Stimulated activated CD4-positive, alpha-beta T cell treated with anti-CD3 and anti-CD28 coated beads, Interleukin-1b, Interleukin-23, amount 100 ng/mL, for 24 hours (primary cell): ENCODE results near the gene ARL6IP1.
A peak's percentile ranks its signal among the peaks of the same experiment; 100 is the strongest.

Experiments
- DNase-seq, 4 experiments: peaks; one replicate each; pipeline ENCODE4 v3.0.0-alpha.2; 2020; ENCODE audit warnings: low read depth in 4 of 4, low spot score in 1 of 4

ARL6IP1 gene

DNA sequence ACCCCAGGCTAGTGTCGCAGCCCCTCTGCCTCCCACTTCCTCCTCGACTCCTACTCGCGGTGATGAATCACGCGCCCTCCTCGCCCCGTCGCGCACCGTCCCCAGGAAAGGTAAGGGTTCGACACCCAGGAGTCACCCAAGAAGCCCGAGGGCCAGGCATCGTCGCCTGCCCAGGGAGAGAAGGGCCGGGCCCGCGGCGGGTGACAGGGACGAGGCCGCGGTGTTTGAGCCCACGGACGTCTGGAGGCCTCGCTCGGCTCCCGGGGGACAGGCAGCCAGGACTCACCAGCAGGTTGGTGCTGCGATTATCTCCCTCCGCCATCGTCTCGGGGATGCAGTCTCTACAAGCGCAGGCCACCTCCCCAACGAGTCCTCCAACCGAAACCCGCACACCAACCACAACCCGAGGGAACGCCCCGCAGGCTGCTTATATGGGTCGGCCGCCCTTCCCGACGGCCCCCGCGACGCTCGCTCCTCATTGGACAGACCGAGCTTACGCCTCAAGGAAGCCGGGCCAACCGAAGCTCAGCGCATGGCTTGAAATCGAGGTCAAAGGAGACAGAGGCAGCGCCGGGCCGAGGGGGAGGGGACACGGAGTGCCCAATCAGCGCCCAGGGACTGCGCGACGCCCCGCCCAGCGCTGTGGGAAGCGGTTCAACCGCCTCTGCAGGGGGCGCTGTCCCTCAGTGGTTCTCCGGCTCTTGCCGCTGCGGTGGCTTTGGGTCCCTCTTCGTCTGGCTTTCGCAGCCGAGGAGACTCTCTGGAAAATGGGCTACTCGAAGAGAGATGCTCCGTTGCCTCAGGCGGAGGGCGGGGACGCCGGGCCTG lies at the start of gene ARL6IP1:
ARL6IP1 (minus strand) TSS at position 405 of the 828 bp plus-strand sequence; CDS start at position 322, 83 bp downstream.
- DNase-seq = peak; percentile 94 to 98 (median 96)

DNA sequence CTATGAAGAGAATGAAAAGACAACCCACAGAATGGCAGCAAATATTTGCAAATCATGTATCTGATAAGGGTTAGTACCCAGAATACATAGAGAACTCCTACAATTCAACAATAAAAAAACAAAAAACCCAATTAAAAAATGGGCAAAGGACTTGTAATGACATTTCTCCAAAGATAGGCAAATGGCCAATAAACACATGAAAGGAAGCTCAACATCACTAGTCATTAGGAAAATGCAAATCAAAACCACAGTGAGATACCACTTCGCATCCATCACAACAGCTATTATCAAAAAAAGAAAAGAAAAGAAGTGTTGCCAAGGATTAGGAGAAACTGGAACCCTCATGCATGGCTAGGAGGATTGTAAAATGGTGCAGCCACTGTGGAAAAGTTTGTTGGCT lies 45.1 kb upstream of the ARL6IP1 start:
- DNase-seq = no peak

DNA sequence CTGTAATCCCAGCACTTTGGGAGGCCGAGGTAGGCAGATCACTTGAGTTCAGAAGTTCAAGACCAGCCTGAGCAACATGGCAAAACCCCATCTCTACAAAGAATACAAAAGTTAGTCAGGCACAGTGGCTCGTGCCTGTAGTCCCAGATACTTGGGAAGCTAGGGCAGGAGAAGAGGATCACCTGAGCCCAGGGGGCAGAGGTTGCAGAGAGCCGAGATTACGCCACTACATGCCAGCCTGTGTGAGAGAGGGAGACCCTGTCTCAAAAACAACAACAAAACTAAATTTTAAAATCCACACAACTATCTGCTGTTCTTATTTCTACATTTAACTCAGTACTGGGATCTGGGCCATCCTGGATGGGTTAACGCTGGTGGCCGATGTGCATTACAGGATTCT lies 41.2 kb upstream of the ARL6IP1 start:
- DNase-seq = no peak

DNA sequence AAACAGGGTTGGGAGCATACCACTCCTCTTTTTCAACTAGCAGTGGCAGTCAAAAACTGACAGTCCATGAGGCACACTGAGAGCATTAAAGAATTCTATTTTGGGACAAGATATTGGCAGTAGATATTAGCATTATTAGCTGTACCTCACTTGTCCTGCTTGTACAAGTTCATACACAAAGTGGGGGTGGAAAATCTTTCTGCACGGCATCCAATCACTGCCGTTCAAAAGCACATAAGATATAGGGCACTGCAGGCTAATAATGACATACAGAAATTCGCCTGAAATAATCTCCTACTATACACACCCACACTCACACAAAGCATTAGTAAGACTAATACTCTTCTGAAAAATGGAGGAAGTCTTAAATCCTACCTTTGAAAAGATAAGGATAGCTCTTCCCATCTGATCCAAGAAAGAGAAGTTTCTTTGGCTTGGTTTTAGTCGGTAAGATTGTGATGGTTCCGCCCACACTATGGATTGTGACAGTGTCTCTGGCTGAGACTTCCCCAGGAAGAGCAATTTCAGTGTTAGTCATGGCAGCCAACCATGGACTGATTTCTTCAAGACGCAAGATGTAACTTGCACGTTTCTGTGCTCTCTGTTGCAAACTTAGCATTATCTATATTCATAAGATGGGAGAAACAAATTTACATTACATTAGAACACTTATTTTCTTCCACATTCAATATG lies 40.6 kb upstream of the ARL6IP1 start:
- DNase-seq = no peak

DNA sequence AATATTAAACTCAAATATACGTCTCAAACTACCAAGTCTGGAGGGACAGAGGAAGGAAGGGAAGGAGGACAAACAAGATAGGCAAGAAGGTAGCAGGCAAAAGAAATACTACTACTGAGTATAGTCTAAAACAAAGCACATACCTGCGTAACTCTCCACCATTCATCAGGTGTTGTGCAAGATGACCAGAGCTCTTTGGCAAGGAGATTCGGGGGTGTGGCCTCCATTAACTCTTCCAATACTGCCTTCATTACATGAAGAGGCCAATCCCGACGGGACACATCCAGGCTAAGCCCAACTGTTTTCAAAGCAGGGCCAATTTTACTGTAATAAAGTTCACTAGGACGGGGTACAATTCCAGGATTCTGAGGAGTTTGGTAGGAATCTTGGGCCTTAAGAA lies 38.2 kb upstream of the ARL6IP1 start:
- no peak for DNase-seq

DNA sequence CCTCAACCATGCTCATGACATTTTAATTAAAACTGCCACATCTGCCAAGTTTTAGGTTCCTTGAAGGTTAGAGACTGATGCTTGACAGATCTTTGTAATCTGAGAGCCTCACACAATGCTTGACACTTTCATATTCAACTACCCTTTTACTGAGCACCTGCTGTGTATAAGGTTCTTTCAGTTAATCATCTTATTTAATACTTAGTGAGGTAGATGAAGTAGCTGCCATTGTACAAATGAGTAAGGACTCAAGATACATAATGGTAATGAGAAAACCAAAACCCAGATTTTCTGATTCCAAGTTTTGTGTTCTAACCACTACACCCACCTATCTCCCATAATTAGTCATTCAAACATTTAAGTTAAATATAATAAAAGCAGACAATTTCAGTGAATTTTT lies 35.4 kb upstream of the ARL6IP1 start:
- DNase-seq = no peak

DNA sequence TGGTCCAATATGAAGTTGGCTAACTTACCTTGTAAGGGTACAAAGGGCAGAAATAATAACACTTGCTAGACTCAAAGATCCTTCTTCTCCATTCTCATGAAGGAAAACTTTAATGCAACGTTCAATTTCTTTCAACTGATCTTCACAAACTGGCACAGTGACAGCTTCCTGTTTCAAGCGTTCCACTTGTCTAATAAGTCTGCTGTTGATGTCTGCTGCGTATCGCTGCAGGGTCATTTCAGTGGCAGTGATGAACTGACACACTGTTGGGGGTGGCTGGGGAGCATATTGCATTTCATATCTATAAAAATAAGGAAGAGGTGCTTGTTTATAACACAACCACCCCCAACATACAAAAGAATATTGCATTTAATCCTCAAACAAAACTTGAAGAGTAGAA lies 33.5 kb upstream of the ARL6IP1 start:
- no peak for DNase-seq

DNA sequence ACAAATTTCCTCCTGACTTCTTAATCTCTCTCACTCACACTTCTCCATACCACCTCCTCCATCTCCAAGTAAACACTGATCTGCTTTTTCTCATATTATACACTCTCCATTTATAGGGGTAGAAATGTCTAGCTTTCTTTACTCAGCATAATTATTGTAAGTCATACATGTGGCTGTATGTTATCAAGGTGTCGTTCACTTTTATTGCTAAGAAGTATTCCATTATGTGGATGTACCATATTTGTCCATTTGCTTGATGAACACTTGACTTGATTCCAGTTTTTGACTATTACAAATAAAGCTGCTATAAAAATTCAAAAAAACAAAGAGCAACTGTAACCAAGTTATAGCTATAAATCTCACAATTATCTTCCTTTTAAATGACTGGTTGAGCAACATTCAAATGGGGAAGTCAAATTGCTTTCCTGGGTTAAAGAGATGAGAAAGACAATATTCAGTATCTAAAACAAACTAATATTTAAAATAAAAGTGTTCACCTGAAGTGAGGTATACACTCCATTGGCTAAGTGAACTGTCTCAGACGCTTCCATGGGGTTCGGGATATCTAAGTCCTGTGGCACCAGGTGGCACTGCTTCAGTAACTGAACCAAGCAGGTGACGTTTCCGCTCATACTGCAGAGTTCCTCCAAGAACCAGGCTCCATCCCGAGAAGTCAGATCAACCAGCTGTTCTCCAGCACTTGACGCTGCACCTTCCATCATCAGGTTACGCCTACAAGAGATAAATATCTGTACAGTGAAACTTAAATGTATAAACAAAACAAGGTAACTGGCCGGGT lies 32.6 kb upstream of the ARL6IP1 start:
- no peak for DNase-seq

DNA sequence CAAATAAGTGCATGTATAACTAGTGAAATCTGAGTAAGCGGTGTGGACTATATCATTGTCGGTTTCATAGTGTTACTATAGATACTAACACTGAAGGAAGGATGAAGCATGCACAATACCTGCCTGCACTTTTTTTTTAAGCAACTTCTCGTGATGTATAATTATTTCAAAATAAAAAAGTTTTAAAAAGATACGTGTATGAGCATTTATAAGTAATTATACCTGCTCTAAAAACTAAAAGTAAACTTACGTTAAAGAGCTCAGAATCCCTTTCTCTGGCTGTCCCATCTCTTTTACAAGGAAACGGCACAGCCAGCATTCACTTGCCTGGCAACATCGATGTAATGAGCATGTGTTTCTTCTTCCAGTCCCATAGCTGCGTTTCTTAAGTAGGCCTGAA lies 31.3 kb upstream of the ARL6IP1 start:
- no peak for DNase-seq

DNA sequence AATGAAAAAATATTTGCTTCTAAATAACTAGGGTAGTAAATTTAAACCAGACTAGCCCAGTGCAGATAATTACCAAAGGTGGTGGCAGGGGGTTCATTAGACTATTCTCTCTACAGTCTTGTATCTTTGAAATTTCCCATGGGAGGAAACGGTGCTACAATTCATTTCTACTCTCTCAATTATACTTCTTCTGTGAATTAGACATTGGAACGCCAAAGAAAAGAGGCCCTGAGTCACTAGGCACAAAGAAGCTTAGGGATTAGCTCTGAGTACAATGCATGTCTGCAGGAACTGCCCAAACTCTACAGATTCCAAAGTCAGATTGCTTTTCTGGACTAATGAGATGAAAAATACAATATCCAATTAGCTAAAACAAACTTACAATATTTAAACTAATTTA lies 30.7 kb upstream of the ARL6IP1 start:
- DNase-seq = no peak

DNA sequence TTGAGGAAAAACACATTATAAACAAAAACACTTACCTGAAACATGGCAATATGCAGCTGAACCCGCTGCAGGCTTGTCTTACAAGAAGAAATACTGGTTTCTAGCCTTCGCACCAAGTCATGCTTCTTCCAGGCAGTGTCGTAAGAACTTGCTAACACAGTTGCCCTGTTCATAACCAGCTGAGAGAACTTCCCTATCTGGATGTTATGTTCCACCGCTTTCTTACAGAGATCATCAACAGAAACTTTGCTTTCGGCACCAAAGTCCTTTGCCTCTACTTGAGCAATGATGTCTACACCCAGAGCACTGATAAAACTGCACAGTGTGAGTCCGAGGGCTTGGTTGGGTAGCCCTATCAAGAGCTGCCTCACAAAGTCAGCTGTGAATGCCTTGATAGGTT lies 27.9 kb upstream of the ARL6IP1 start:
- DNase-seq = no peak

DNA sequence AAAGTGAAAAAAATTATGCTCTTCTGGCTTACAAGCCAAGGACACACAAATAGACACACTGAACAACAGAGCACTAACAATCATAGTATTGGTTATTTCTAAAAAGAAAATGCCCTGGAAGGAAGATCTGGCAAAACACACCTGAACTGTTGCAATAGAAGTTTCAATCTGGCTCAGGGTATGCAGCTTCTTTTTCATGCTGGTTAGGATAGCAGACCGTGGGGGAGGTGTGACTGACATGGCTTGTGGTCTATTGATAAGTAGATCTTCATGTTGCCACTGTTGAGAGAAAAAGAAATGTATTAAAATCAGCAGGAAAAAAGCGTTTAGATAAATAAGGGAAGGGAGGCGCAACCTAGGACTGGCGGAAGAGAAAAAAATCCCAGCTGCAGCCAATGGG lies 26.5 kb upstream of the ARL6IP1 start:
- DNase-seq = no peak

DNA sequence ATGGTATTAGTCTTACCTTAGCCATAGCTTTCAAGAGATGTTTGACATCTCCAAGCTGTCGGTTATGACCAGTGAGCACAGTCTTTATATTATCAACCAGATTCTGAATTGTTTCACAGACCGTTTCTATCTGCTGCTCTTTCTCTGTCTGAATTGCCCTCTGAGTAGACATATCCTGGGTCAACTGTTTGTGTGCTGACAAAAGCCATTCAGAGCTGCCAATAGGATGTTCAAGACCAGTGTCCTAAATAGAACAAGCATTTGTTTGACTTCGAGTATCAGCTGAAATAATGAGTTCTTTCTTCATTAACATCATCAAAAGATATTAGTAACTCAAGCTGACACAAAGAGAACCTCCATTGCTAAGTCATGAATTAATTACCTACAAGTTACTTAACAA lies 14.9 kb upstream of the ARL6IP1 start:
- no peak for DNase-seq

DNA sequence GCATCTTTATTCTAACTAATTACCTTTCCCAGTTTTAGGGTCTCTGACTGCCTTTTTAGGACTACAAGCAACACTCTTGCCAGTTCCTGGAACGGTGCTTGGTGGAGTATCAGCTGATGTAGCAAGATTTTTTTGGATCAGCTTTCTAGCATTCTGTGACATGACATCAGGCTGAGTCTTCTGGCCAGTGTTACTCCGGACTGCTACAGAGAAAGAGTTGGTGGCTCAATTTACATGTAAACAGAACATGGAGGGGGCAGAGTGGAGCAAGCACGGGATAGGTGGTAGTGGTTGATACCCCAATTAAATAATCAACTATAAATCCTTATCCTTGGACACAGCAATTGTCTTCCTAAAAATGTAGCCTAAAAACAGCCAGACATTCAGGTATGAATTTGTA lies 10.6 kb upstream of the ARL6IP1 start:
- no peak for DNase-seq

DNA sequence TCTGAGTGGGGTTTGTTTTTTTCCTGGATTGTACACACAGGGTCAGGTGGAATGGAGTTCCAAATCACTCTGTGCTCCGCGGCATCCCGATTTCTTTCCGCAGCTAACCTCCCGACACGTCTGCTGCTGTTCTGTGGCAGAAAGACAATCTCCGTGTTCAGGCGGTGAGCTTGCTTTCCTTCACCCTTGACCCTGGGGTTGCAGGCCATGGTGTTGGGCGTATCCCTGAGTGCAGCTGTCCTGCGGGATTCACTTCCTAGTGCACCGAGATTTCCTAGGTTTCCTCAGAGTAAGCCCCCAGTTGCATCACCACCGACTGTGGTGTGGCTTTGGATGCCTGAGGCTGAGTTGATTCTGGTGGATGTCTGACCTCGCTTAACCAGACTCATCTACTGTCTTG lies 7.8 kb upstream of the ARL6IP1 start:
- DNase-seq = no peak

DNA sequence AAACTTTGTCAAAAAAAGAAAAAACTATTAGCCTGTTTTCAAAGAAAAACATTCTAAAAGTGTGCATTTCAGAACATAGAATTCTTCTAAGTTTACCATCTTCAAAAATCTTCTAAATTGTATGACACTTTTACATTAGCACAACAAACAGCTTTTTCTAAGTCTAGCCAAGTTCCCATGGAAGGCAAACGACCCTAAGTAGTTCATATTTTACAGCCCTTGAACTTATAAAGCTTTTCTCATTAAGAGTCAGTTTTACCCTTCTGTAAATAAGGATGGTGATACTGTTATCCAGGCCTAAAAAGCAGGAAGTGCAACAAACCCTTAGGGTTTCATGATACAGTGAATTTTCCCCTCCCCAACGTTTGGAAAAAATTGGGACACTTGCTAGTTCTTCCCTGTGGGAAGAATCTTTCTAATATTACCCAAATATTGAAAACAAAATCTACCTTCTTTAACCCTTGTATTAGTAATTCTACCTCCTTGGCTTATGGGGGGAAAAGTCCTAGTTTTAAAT lies 4.0 kb upstream of the ARL6IP1 start:
- DNase-seq = no peak

DNA sequence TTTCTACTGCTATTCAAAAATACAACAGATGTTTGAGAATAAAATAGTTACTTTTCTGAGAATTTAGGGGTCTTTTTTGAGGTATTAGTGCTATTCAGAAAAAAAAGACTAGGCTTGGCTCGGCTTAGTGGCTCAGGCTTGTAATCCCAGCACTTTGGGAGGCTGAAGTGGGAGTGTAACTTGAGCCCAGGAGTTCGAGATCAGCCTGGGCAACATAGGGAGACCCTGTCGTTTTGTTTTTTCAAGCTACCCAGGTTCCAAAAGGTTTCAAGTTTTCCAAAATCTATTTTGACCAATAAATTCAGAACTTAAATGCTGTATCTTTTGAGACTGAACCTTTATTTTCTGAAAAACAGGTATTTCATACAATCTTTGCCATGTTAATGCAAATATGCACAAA lies 3.2 kb upstream of the ARL6IP1 start:
- DNase-seq = no peak

DNA sequence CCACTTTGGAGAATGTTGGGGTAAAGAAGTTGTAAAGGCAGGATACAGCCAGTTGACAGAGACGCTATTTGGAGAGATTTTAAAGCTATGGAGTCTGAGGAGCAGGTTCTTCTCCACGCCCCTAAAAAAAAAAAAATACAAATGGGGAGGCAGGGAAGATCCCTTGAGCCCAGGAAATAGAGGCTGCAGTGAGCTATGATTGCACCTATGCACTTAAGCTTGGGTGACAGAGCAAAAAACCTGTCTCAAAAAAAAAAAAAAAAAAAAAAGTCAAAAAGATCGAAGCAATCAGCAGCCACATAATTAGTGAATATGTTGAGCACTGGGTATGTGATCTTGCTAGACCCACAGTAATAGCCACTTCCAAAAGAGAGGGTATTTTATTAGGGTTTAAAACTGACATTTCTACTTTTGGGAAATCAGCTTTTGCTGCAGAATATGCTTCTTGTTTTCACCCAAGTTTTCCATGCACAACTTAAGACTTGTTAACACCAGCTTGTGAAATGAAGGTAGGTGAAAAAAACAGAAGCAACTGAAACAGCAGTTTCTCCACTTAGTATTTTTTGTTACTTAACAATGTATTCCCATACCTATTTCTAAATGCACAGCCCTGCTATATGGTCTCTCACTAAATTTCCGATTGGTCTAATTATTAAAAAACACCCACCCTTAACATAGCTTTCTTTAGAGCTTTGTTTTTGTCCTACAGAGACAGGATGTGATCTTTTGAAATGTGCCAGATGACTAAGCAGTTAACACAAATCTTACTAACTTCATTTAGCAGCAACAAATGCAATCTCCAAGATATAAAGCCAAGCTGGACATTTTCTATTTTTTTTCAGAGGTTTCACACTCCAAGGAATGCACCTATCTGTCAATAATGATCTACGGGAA lies 2.5 kb upstream of the ARL6IP1 start:
- no peak for DNase-seq

DNA sequence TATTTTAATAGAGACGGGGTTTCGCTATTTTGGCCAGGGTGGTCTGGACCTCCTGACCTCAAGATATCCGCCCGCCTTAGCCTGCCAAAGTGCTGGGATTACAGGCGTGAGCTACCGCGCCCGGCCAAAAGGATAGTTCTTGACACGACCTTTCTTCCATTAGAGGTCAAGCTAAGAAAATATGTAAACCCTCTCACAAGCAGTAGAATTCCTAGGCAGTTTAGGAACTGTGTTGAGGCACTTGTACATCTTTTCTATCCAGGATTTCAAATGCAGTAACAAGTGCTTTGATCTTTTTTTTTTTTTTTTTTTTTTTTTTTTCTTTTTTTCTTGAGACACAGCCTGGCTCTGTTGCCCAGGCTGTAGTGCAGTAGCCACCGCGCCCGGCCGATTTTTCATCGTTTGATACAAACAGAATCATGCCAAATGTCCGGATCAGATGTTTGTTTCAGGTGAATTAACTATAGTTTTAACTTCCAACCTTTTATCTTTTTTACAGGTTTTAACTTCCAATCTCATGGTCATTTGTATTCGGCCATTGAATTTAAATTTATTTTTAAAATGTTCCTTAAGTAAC lies 1.5 kb upstream of the ARL6IP1 start:
- no peak for DNase-seq

DNA sequence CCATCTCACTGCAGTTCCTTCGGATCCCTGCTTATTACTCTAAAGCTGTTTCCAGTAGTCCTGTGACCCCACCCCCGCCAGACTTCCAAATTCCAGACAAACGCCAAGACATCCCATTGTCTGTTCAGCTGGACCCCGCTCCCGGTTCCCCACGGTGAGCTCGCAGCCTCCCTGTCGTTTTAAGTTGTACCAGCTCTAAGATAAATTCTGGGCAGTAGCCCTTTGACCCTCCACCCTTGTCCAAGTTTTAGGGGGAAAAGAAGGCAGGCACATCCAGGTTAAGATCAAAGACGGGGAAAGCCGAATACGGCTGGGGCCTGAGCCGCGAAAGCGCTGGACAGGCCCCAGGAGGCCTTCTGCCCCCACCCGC lies 589 bp downstream of the ARL6IP1 start:
- no peak for DNase-seq
